B cell (primary cell): ENCODE data around the gene PCBP3. TPM values are rescaled to one million over a fixed set of nuclear protein-coding genes. Genes with fewer than 3 reads are reported as not detected.

Source experiments
- ATAC-seq: fragments of 200-7000 bp; cut with Tn5 transposase; one replicate; pipeline ENCODE4 v1.10.0; 2021; ENCODE audit warnings: low read depth, mild to moderate bottlenecking, moderate number of reproducible peaks, moderate library complexity
- CTCF ChIA-PET: fragments of 350-600 bp; sonication (Branson Sonifier 250); formaldehyde crosslinking; loops from one replicate; lab custom pipeline; 2021; ENCODE audit warnings: antibody characterized with exemption, inconsistent platforms; lab: Charles Lee
- POLR2A ChIA-PET: fragments of 350-600 bp; sonication (Branson Sonifier 250); formaldehyde crosslinking; loops from one replicate; lab custom pipeline; 2021; ENCODE audit warnings: antibody characterized with exemption; lab: Charles Lee
- DNase-seq: peaks from one replicate; pipeline ENCODE4 v3.0.0; 2013
- H2AFZ ChIP-seq: 2 replicates; pipeline ENCODE4 v1.6.1; 2012; ENCODE audit warnings: mild to moderate bottlenecking, low read depth, low read length; ENCODE audit not compliant: insufficient read depth, poor library complexity, severe bottlenecking
- H3K27ac ChIP-seq, 2 donors: 1 replicate in 1 of 2; 2 replicates in 1 of 2; pipeline ENCODE4 v1.5.1; 2012 to 2013; ENCODE audit warnings: low read length in 2 of 2, mild to moderate bottlenecking in 2 of 2, moderate library complexity in 1 of 2
- H3K27me3 ChIP-seq, 4 experiments: fragments of 200-600 bp in 1 of 4; sonication (generic) in 1 of 4; replicated peaks in 1 of 4; 1 replicate in 2 of 4; 2 replicates in 2 of 4; pipeline versions ENCODE4 v1.6.1 to v1.7.0; 2013 to 2016; ENCODE audit warnings: low read length in 3 of 4, mild to moderate bottlenecking in 2 of 4, mixed read lengths in 1 of 4, moderate library complexity in 1 of 4; ENCODE audit not compliant: insufficient read depth in 4 of 4, control insufficient read depth in 3 of 4; ENCODE audit errors: control extremely low read depth in 1 of 4
- H3K36me3 ChIP-seq, 2 experiments: replicated peaks in 1 of 2; 1 replicate in 1 of 2; 2 replicates in 1 of 2; pipeline versions ENCODE4 v1.6.1 to v1.7.1; 2013; ENCODE audit warnings: low read length in 1 of 2; ENCODE audit not compliant: insufficient read depth in 2 of 2, control insufficient read depth in 1 of 2; ENCODE audit errors: control extremely low read depth in 1 of 2, extremely low read depth in 1 of 2
- H3K4me1 ChIP-seq, 2 donors: fragments of 200-600 bp in 1 of 2; sonication (generic) in 1 of 2; 1 replicate in 1 of 2; 2 replicates in 1 of 2; pipeline versions ENCODE4 v1.5.1 to v1.6.1; 2013 to 2017; ENCODE audit warnings: low read length in 2 of 2; ENCODE audit not compliant: control insufficient read depth in 2 of 2, insufficient read depth in 2 of 2
- H3K4me2 ChIP-seq: replicated peaks from 2 replicates; pipeline ENCODE3; 2012; ENCODE audit warnings: mild to moderate bottlenecking, low read depth, low read length; ENCODE audit not compliant: poor library complexity, severe bottlenecking
- H3K4me3 ChIP-seq, 5 experiments: fragments of 200-600 bp in 1 of 5; sonication (generic) in 1 of 5; 1 replicate in 3 of 5; 2 replicates in 2 of 5; pipeline versions ENCODE4 v1.5.1 to v1.7.0; 2011 to 2016; ENCODE audit warnings: low read length in 4 of 5, mild to moderate bottlenecking in 4 of 5, low read depth in 2 of 5, control low read depth in 1 of 5, moderate library complexity in 1 of 5; ENCODE audit not compliant: insufficient read depth in 1 of 5; ENCODE audit errors: control extremely low read depth in 1 of 5, extremely low read depth in 1 of 5
- H3K79me2 ChIP-seq: fragments of 200-600 bp; sonication (generic); one replicate; pipeline ENCODE4 v1.6.0; 2016; ENCODE audit warnings: low read length; ENCODE audit not compliant: control insufficient read depth, insufficient read depth
- H3K9ac ChIP-seq: fragments of 200-600 bp; sonication (generic); 2 replicates; pipeline ENCODE4 v1.6.1; 2017; ENCODE audit warnings: mild to moderate bottlenecking, low read length, moderate library complexity
- H3K9me3 ChIP-seq, 3 donors: one replicate each; pipeline versions ENCODE4 v1.6.1 to v1.7.1; 2013; ENCODE audit warnings: low read length in 2 of 3; ENCODE audit not compliant: control insufficient read depth in 2 of 3, insufficient read depth in 1 of 3; ENCODE audit errors: control extremely low read depth in 1 of 3
- H4K20me1 ChIP-seq: 2 replicates; pipeline ENCODE4 v1.6.0; 2012; ENCODE audit warnings: mild to moderate bottlenecking, low read length; ENCODE audit not compliant: insufficient read depth, control insufficient read depth, poor library complexity, severe bottlenecking
- H3K27ac Mint-ChIP-seq: one replicate; pipeline ENCODE4 v1.8.0; 2021; ENCODE audit warnings: mixed read lengths
- H3K27me3 Mint-ChIP-seq: one replicate; pipeline ENCODE4 v1.8.0; 2021; ENCODE audit warnings: mixed read lengths
- H3K4me1 Mint-ChIP-seq: one replicate; pipeline ENCODE4 v1.8.0; 2021; ENCODE audit warnings: mixed read lengths
- H3K4me3 Mint-ChIP-seq: one replicate; pipeline ENCODE4 v1.8.0; 2021; ENCODE audit warnings: mixed read lengths
- H3K9me3 Mint-ChIP-seq: one replicate; pipeline ENCODE4 v1.8.0; 2022; ENCODE audit warnings: mixed read lengths; ENCODE audit not compliant: insufficient read depth
- CTCF ChIP-seq: fragments of 200-600 bp; IDR thresholded peaks from one replicate; pipeline ENCODE4 v1.8.0; 2022; ENCODE audit warnings: antibody characterized with exemption, mild to moderate bottlenecking
- EZH2 ChIP-seq: IDR thresholded peaks from 2 replicates; pipeline ENCODE4 v1.6.1; 2012; ENCODE audit warnings: borderline replicate concordance, low read depth, mild to moderate bottlenecking, moderate library complexity, low read length; ENCODE audit not compliant: insufficient read depth, poor library complexity, severe bottlenecking
- WGBS: methylation state at CpG from one replicate; pipeline ENCODE4 v1.1.5; 2013; ENCODE audit warnings: missing lambda C conversion rate; ENCODE audit not compliant: insufficient coverage; 5-methylcytosine and 5-hydroxymethylcytosine counted together
- intact Hi-C: fragments of 100-400 bp; cut with micrococcal nuclease; formaldehyde crosslinking; loops from one replicate; pipeline ENCODE4 v1.10.0; 2022
- polyA plus RNA-seq: library from polyadenylated mRNA; depleted of rRNA; stranded (reverse); fragments of >200 nt; gene quantifications from 2 replicates; pipeline ENCODE4 v1.2.3, GENCODE V29; 2012
- total RNA-seq, 2 donors: library from RNA; stranded (reverse); fragments of 120-200 nt in 1 of 2; gene quantifications; 1 replicate in 1 of 2; 2 replicates in 1 of 2; pipeline versions ENCODE4 v1.2.3 to v1.2.4, GENCODE V29; 2013 to 2022

PCBP3 gene
- total and polyA plus RNA-seq, 2 donors (not counting 1 experiment from before 2014, with no cell fraction given) = 0.45 to 2.7 TPM

GRCh38 chr21:45598666-45599065, 44.9 kb upstream of the PCBP3 start:
- H3K27me3 Mint-ChIP-seq = peaks cover 36% of the 10 kb centered on the region
- ATAC-seq (no peak), DNase-seq (no peak)
- ChIA-PET POLR2A (no interaction called here), CTCF (interaction anchor here (1.5 to 4.1 kb wide), 2 partner anchors 43 kb away, joined by 6 to 33 read pairs; no protein-coding TSS in a partner anchor)
- Histone ChIP-seq H3K36me3 (no peaks in the 10 kb centered on the region), H3K4me1 (peaks cover 6 to 7% of the 10 kb centered on the region in 2 donors), H2AFZ (no peak overlapping the region), H4K20me1 (no peaks in the 10 kb centered on the region), H3K79me2 (no peaks in the 10 kb centered on the region), H3K27me3 (peaks cover 0 to 3% (median 0%) of the 10 kb centered on the region in 4 experiments), H3K9me3 (peaks cover 3 to 29% (median 11%) of the 10 kb centered on the region in 3 donors), H3K27ac (no peak overlapping the region), H3K9ac (no peak overlapping the region), H3K4me3 (no peak overlapping the region), H3K4me2 (no peak overlapping the region)
- TF ChIP-seq EZH2 = no peak
- TF ChIP-seq CTCF = no peak
- H3K4me1 Mint-ChIP-seq = peaks cover 10% of the 10 kb centered on the region
- H3K27ac Mint-ChIP-seq = no peak overlapping the region
- H3K9me3 Mint-ChIP-seq = peaks cover 4% of the 10 kb centered on the region
- intact Hi-C loops = loop anchor here (5.0 kb wide), 1 partner anchor 456 kb away; no protein-coding TSS in a partner anchor
- 93% methylated on average over 8 of the region's 10 CpGs for WGBS
- no peak overlapping the region for H3K4me3 Mint-ChIP-seq

GRCh38 chr21:45599146-45599581, 44.4 kb upstream of the PCBP3 start:
- Mint-ChIP-seq H3K4me3 (no peak overlapping the region), H3K27ac (no peak overlapping the region), H3K9me3 (peaks cover 6% of the 10 kb centered on the region), H3K27me3 (peaks cover 31% of the 10 kb centered on the region), H3K4me1 (peaks cover 6% of the 10 kb centered on the region)
- DNase-seq (no peak), ATAC-seq (no peak)
- WGBS = 95% methylated on average over 14 of the region's 14 CpGs
- Histone ChIP-seq H3K9ac (no peak overlapping the region), H3K79me2 (no peaks in the 10 kb centered on the region), H3K36me3 (no peaks in the 10 kb centered on the region), H3K9me3 (peaks cover 3 to 29% (median 16%) of the 10 kb centered on the region in 3 donors), H4K20me1 (no peaks in the 10 kb centered on the region), H3K4me3 (no peak overlapping the region), H3K4me2 (no peak overlapping the region), H3K4me1 (peaks cover 6 to 7% of the 10 kb centered on the region in 2 donors), H2AFZ (no peak overlapping the region), H3K27ac (no peak overlapping the region), H3K27me3 (peaks cover 0 to 3% (median 0%) of the 10 kb centered on the region in 4 experiments)
- ChIA-PET POLR2A (no interaction called here), CTCF (interaction anchor here (1.5 kb wide), 1 partner anchor 43 kb away, joined by 6 read pairs; no protein-coding TSS in a partner anchor)
- intact Hi-C loops = loop anchor here (5.0 kb wide), 1 partner anchor 457 kb away; no protein-coding TSS in a partner anchor
- no peak for TF ChIP-seq EZH2
- no peak for TF ChIP-seq CTCF
